GM23248 (cell line): ENCODE measurements around the gene EPHA2. TPM values are rescaled to one million over a fixed set of nuclear protein-coding genes. Genes with fewer than 3 reads are reported as not detected.
A peak's percentile ranks its signal among the peaks of the same experiment; 100 is the strongest.
"Not testable (repeated sequence)": the region's sequence is repeated elsewhere in the genome, so short reads cannot be mapped to it uniquely, and the experiment has no call there.

ENCODE experiments used
- DNase-seq: peaks from one replicate; pipeline ENCODE4 v3.0.0-alpha.2; 2015
- H2AFZ ChIP-seq: fragments of 200-600 bp; sonication (generic); 2 replicates; pipeline ENCODE4 v1.6.1; 2016; ENCODE audit warnings: antibody characterized with exemption
- H3F3A ChIP-seq: fragments of 200-600 bp; sonication (generic); 2 replicates; pipeline ENCODE4 v1.6.1; 2016; ENCODE audit warnings: mild to moderate bottlenecking, antibody characterized with exemption, mixed run types; ENCODE audit not compliant: insufficient read depth
- H3K27ac ChIP-seq: fragments of 200-600 bp; sonication (generic); 2 replicates; pipeline ENCODE4 v1.5.1; 2016; ENCODE audit warnings: mild to moderate bottlenecking
- H3K27me3 ChIP-seq: fragments of 200-600 bp; sonication (generic); replicated peaks from 2 replicates; pipeline ENCODE4 v1.6.1; 2016; ENCODE audit warnings: mild to moderate bottlenecking; ENCODE audit not compliant: insufficient read depth
- H3K36me3 ChIP-seq: fragments of 200-600 bp; sonication (generic); 2 replicates; pipeline ENCODE4 v1.6.1; 2016; ENCODE audit warnings: low read depth, mild to moderate bottlenecking
- H3K4me1 ChIP-seq: fragments of 200-600 bp; sonication (generic); 2 replicates; pipeline ENCODE4 v1.6.1; 2016; ENCODE audit warnings: mild to moderate bottlenecking; ENCODE audit not compliant: insufficient read depth
- H3K4me2 ChIP-seq: fragments of 200-600 bp; sonication (generic); one replicate; pipeline ENCODE4 v1.6.1; 2016; ENCODE audit warnings: mild to moderate bottlenecking; ENCODE audit not compliant: unreplicated experiment
- H3K4me3 ChIP-seq: fragments of 200-600 bp; sonication (generic); 2 replicates; pipeline ENCODE4 v1.5.1; 2016; ENCODE audit warnings: mild to moderate bottlenecking
- H3K79me2 ChIP-seq: fragments of 200-600 bp; sonication (generic); 2 replicates; pipeline ENCODE4 v1.6.1; 2016; ENCODE audit warnings: mild to moderate bottlenecking; ENCODE audit not compliant: insufficient read depth
- H3K9ac ChIP-seq: fragments of 200-600 bp; sonication (generic); 2 replicates; pipeline ENCODE4 v1.6.1; 2016; ENCODE audit warnings: mild to moderate bottlenecking
- H3K9me2 ChIP-seq: fragments of 200-600 bp; sonication (generic); 2 replicates; pipeline ENCODE4 v1.6.1; 2016; ENCODE audit warnings: mixed run types, mild to moderate bottlenecking, moderate library complexity; ENCODE audit not compliant: insufficient read depth
- H3K9me3 ChIP-seq: fragments of 200-600 bp; sonication (generic); one replicate; pipeline ENCODE4 v1.6.1; 2017; ENCODE audit warnings: low read depth
- H4K20me1 ChIP-seq: fragments of 200-600 bp; sonication (generic); 2 replicates; pipeline ENCODE4 v1.6.0; 2016; ENCODE audit not compliant: insufficient read depth
- EZH2 ChIP-seq: fragments of 200-600 bp; sonication (generic); IDR thresholded peaks from 2 replicates; pipeline ENCODE4 v1.6.1; 2018; ENCODE audit warnings: antibody characterized with exemption, mild to moderate bottlenecking; ENCODE audit not compliant: insufficient read depth, poor library complexity, severe bottlenecking
- EZH2phosphoT487 ChIP-seq: fragments of 200-600 bp; sonication (generic); IDR thresholded peaks from 2 replicates; pipeline ENCODE4 v1.6.1; 2018; ENCODE audit warnings: antibody characterized with exemption, moderate library complexity, mild to moderate bottlenecking, low read depth; ENCODE audit not compliant: insufficient read depth
- WGBS, 2 experiments: methylation state at CpG; one replicate each; pipeline ENCODE4 v1.1.6; 2015 to 2017; ENCODE audit warnings: low lambda C conversion rate in 2 of 2, low coverage in 1 of 2; ENCODE audit errors: missing lambda C conversion rate in 2 of 2; 5-methylcytosine and 5-hydroxymethylcytosine counted together
- in situ Hi-C: fragments of 300-500 bp; cut with MboI; formaldehyde crosslinking; loops from 2 replicates; pipeline ENCODE4 v1.15.0; 2020
- polyA plus RNA-seq: library from polyadenylated mRNA; unstranded; fragments of >200 nt; fragmentation: Nextera tagmentation; extraction: Ambion mirVana; gene quantifications from 2 replicates; pipeline ENCODE4 v1.2.1, GENCODE V29; 2016
- total RNA-seq: library from RNA; depleted of rRNA; stranded (reverse); fragments of >200 nt; shearing (Covaris generic); gene quantifications from 2 replicates; pipeline ENCODE4 v1.2.3, GENCODE V29; 2014

The EPHA2 gene
- total and polyA plus RNA-seq, 2 experiments from 2014 or later: 8.8 to 21.7 TPM

DNA sequence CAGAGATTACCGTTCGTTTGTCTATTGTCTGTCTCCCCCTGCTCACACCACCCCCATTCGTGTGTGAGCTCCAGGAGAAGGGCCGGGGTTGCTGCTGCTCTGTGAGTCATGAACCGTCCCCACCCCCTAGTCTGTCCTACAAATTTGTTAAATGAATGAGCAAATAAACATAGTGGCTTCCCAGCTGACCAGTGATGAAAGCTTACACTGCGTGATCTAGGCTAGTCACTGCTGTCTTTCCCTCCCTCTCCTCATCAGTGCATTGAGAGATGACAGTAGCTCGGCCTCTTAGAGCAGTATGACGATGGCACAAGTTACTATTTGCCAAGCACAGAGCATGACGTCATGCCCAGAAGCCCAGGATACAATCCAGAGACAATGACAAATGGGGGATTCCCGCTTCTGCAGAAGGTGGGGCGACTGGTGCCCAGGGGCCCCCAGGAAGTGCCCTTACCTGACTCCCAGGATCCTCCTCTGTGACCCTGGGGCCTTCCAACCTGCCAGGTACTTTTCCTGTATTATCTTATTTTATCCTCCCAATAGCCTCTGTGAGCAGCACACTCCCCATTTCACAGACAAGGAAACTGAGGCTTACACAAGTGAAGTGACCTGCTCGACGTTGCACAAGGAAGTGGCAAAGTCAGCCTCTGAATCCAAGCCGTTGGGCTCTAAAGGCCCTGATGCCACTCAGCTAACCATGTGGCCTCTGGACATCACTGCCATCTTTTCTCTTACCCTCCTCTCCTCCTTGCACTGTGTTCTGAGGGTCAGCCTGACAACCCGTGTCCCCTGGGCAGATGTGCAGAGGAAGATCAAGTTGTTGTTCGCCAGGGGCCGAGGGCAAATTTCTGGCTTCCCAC lies 8.6 kb upstream of the EPHA2 start:
- WGBS, 2 experiments: 42 to 46% methylated on average over 17 of the region's 17 CpGs
- Histone ChIP-seq H3K4me2 (no peak overlapping the region), H3K36me3 (no peaks in the 10 kb centered on the region), H3K9me3 (no peaks in the 10 kb centered on the region), H3K4me3 (no peak overlapping the region), H3K79me2 (no peaks in the 10 kb centered on the region), H2AFZ (no peak overlapping the region), H4K20me1 (no peaks in the 10 kb centered on the region), H3K27ac (peak overlapping the region; percentile 54), H3K27me3 (no peaks in the 10 kb centered on the region), H3K9ac (no peak overlapping the region), H3K9me2 (no peaks in the 10 kb centered on the region), H3K4me1 (peaks cover 6% of the 10 kb centered on the region), H3F3A (peaks cover 8% of the 10 kb centered on the region; the same call in 1 of the 2 replicates)
- TF ChIP-seq EZH2: no peak
- no peak for TF ChIP-seq EZH2phosphoT487
- in situ Hi-C loops: no loop called here
- DNase-seq: peak; percentile 98

DNA sequence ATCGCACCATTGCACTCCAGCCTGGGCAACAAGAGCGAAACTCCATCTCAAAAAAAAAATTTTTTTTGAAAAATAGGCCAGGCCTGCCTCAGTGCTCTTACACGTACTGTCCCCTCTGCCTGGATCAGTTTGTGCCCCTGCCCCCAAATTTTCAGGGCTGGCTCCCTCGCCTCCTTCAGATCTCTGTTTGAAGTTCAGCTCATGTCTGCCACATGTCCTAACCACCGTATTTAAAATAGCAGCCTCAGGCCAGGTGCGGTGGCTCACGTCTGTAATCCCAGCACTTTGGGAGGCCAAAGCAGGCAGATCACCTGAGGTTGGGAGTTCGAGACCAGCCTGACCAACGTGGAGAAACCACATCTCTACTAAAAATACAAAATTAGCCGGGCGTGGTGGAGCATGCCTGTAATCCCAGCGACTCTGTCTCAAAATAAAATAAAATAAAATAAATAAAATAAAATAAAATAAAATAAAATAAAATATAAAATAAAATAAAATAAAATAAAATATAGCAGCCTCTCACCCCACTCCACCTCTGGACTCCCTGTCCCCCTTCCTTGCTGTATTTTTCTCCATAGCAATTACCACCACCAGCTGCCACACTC lies 7.8 kb upstream of the EPHA2 start:
- H3K9ac ChIP-seq, H3K9me3 ChIP-seq, H3K79me2 ChIP-seq, H3K9me2 ChIP-seq, H3K4me1 ChIP-seq, in situ Hi-C loops, H2AFZ ChIP-seq, H3K4me2 ChIP-seq, H4K20me1 ChIP-seq, H3K36me3 ChIP-seq, H3K4me3 ChIP-seq, H3F3A ChIP-seq, DNase-seq, H3K27me3 ChIP-seq: not testable (repeated sequence)
- 0 out of 2 replicates have a peak overlapping the region, but pooled peaks have one; percentile 24 for H3K27ac ChIP-seq
- WGBS, 2 experiments: 94 to 95% methylated on average over 12 of the region's 12 CpGs

DNA sequence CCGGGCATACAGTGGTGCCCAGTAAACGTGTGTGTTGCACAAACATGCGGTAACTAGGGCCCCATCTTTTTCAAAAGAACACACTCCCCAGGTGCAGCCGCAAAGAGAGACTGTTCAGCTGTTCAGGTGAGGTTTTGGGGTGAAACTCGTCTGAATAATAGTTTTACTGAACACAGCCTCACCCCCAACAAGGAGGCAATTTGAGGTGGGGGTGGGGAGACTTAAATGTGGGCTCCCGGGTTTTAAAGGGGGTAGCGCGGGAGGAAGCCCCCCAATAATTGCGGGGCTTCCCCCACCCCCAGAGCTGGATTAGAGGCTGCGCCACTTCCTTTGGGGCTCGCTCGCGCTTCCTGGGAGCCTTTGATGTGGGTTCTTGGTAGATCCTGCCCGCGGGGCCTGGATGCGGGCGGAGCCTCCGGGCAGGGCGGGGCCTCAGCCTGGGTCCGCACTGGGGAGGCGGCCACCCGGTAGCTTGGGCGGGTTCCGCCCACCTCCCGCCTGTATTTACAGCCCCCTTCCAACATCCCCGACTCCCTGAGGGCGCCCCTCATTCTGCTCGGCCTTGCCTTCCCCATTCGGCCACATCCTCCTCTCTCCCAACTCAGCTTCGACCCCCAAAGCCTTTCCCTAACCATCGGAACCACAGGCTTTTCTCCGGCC lies 6.4 kb upstream of the EPHA2 start:
- H3K79me2 ChIP-seq: no peaks in the 10 kb centered on the region
- H3F3A ChIP-seq: peaks cover 17% of the 10 kb centered on the region
- H3K36me3 ChIP-seq: no peaks in the 10 kb centered on the region
- H4K20me1 ChIP-seq: no peaks in the 10 kb centered on the region
- H3K27ac ChIP-seq: no peak overlapping the region
- H3K4me3 ChIP-seq: no peak overlapping the region
- H3K4me2 ChIP-seq: no peak overlapping the region
- DNase-seq: no peak
- peaks cover 6% of the 10 kb centered on the region for H3K4me1 ChIP-seq
- no peaks in the 10 kb centered on the region for H3K9me3 ChIP-seq
- H3K9me2 ChIP-seq: no peaks in the 10 kb centered on the region
- no peak overlapping the region for H2AFZ ChIP-seq
- no peak for TF ChIP-seq EZH2phosphoT487
- no peak for TF ChIP-seq EZH2
- H3K27me3 ChIP-seq: no peaks in the 10 kb centered on the region
- no peak overlapping the region for H3K9ac ChIP-seq
- in situ Hi-C loops: no loop called here
- 61 to 62% methylated on average over 32 of the region's 32 CpGs for WGBS, 2 experiments

DNA sequence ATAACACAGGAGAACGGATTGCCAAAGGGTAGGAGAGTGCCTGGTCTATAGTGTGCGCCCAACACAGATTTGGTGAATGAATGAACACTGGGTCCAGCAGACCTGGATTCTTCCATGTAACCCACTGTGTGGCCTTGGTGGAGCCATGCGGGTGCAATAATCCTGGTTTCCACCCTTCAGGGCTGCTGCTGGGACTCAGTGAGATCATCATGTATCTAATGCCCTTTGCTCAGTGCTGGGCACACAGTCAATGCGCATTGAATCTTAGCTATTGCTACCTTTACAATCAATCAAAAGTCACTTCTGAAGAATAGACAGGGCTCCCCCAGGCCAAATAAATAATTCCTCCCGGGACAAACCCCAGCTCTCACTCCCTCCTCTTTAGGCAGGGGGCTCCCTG lies 5.8 kb upstream of the EPHA2 start:
- WGBS, 2 experiments: 97 to 98% methylated on average over 4 to 5 of the region's 5 CpGs

More for the DNA sequence above, 5.8 kb upstream of the EPHA2 start:
- no peak overlapping the region for H3K4me2 ChIP-seq
- H3F3A ChIP-seq: peaks cover 21% of the 10 kb centered on the region
- DNase-seq: no peak
- H3K27me3 ChIP-seq: no peaks in the 10 kb centered on the region
- peaks cover 6% of the 10 kb centered on the region for H3K4me1 ChIP-seq
- in situ Hi-C loops: no loop called here
- H3K9ac ChIP-seq: no peak overlapping the region
- H4K20me1 ChIP-seq: no peaks in the 10 kb centered on the region
- no peak overlapping the region for H3K4me3 ChIP-seq
- TF ChIP-seq EZH2 (no peak), EZH2phosphoT487 (no peak)
- H3K79me2 ChIP-seq: no peaks in the 10 kb centered on the region
- H2AFZ ChIP-seq: no peak overlapping the region
- no peaks in the 10 kb centered on the region for H3K9me3 ChIP-seq
- no peaks in the 10 kb centered on the region for H3K9me2 ChIP-seq
- no peak overlapping the region for H3K27ac ChIP-seq
- no peaks in the 10 kb centered on the region for H3K36me3 ChIP-seq
